Neural cell (in vitro differentiated cells): ENCODE data around the gene ADORA2B.

Source experiments
- CTCF ChIP-seq: fragments of 450-650 bp; IDR thresholded peaks from 2 replicates; pipeline ENCODE4 v1.5.1; 2014; ENCODE audit warnings: antibody characterized with exemption, mild to moderate bottlenecking, moderate library complexity; ENCODE audit not compliant: poor library complexity, severe bottlenecking
- EP300 ChIP-seq: fragments of 450-650 bp; conservative IDR thresholded peaks from 2 replicates; pipeline ENCODE4 v1.6.1; 2014; ENCODE audit warnings: antibody characterized with exemption, mild to moderate bottlenecking, moderate library complexity; ENCODE audit not compliant: poor library complexity, severe bottlenecking
- POLR2AphosphoS5 ChIP-seq: IDR thresholded peaks from 2 replicates; pipeline ENCODE4 v1.6.1; 2012
- REST ChIP-seq: IDR thresholded peaks from 2 replicates; pipeline ENCODE4 v1.6.1; 2012; ENCODE audit warnings: borderline replicate concordance

- TF ChIP-seq POLR2AphosphoS5 (no peak), CTCF (no peak), EP300 (no peak), REST (no peak)
These were observed 29.0 kb upstream of the ADORA2B start for GRCh38 chr17:15915961-15916360.
